ENCODE measurements around the gene SASH1. TPM values are rescaled to one million over a fixed set of nuclear protein-coding genes. Genes with fewer than 3 reads are reported as not detected.

SASH1 gene
- total RNA-seq (2021), result 29.7 and 33.2 TPM in 2 replicates
- long read RNA-seq, full-length matches to known transcripts, result 2 of 23 reads
- long read RNA-seq, partial matches to known transcripts, result 12 of 23 reads
- long read RNA-seq, other reads (novel, unspliced or antisense), result 9 of 23 reads

- Histone ChIP-seq H3K4me1 (ENCODE audit: insufficient read depth, low read length) (peaks cover 9% of the 10 kb centered on the region; the same call in 1 of the 2 replicates), H3K56ac (ENCODE audit: insufficient read length, low read depth, low read length) (peak within 1 kb of the TSS; percentile 95), H2BK120ac (ENCODE audit: low read depth, low read length, poor library complexity, severe bottlenecking) (peak within 1 kb of the TSS; percentile 94), H2BK12ac (ENCODE audit: insufficient read length, low read depth, low read length) (peak within 1 kb of the TSS; percentile 94), H3K27ac (ENCODE audit: insufficient read length, low read depth, low read length) (peak within 1 kb of the TSS; percentile 96), H3K27me3 (ENCODE audit: insufficient read depth, low read length) (no peaks in the 10 kb centered on the region), H4K5ac (ENCODE audit: insufficient read length, low read depth, low read length) (peak within 1 kb of the TSS; percentile 95), H3K9ac (ENCODE audit: extremely low read depth, insufficient read length, low read length) (peak within 1 kb of the TSS; percentile 94), H3K14ac (ENCODE audit: insufficient read depth, low read length) (peak within 1 kb of the TSS; percentile 98), H3K9me3 (ENCODE audit: control insufficient read depth, low read depth, low read length) (no peaks in the 10 kb centered on the region), H3K4ac (ENCODE audit: low read depth, low read length) (no peak within 1 kb of the TSS; the same call in 1 of the 2 replicates), H3K4me2 (ENCODE audit: insufficient read depth, insufficient read length, low read length) (peak within 1 kb of the TSS; percentile 83), H3K79me1 (ENCODE audit: insufficient read depth, low read depth, low read length, poor library complexity, severe bottlenecking) (no peaks in the 10 kb centered on the region), H3K79me2 (ENCODE audit: insufficient read depth, low read length) (peaks cover 3% of the 10 kb centered on the region; the same call in 1 of the 2 replicates), H3T11ph (ENCODE audit: low read length) (peak within 1 kb of the TSS; percentile 84), H2BK15ac (ENCODE audit: low read depth, low read length) (no peak within 1 kb of the TSS; the same call in 1 of the 2 replicates), H3K18ac (ENCODE audit: insufficient read length, low read depth, low read length) (peak within 1 kb of the TSS; percentile 99), H2AFZ (ENCODE audit: low read length) (peak within 1 kb of the TSS; percentile 66), H4K8ac (replicated peaks; ENCODE audit: insufficient read length, low read depth, low read length) (peak within 1 kb of the TSS; percentile 62), H3K23me2 (ENCODE audit: insufficient read length, low read depth, low read length, poor library complexity, severe bottlenecking) (peaks cover 14% of the 10 kb centered on the region), H4K91ac (ENCODE audit: insufficient read length, low read depth, low read length) (peak within 1 kb of the TSS; percentile 61), H3K23ac (ENCODE audit: insufficient read length, low read depth, low read length) (no peak within 1 kb of the TSS), H2BK5ac (ENCODE audit: insufficient read length, low read length) (peak within 1 kb of the TSS; percentile 96), H4K20me1 (ENCODE audit: control insufficient read depth, insufficient read depth, insufficient read length) (no peaks in the 10 kb centered on the region), H2BK20ac (ENCODE audit: low read depth, low read length, poor library complexity, severe bottlenecking) (no peak within 1 kb of the TSS), H2AK5ac (ENCODE audit: insufficient read length, low read length) (no peak within 1 kb of the TSS)
- Mint-ChIP-seq H3K36me3 (ENCODE audit: insufficient read depth in 1 of 3, low read depth in 3 of 3) (no peaks in the 10 kb centered on the region), H3K4me3 (peak within 1 kb of the TSS; percentile 88 to 94), H3K27ac (peak within 1 kb of the TSS; percentile 100), H3K9me3 (no peaks in the 10 kb centered on the region; a peak in 1 of 5 replicates), H3K4me1 (peaks cover 45 to 55% of the 10 kb centered on the region in 2 experiments), H3K27me3 (ENCODE audit: low read depth) (0 out of 2 replicates have a peak, but pooled peaks cover 1% of the 10 kb centered on the region)
- no CpG with 5 or more reads among the region's 67 CpGs for WGBS (ENCODE audit: extremely low coverage, insufficient read length, low lambda C conversion rate)
- TF ChIP-seq, protein P1, sequence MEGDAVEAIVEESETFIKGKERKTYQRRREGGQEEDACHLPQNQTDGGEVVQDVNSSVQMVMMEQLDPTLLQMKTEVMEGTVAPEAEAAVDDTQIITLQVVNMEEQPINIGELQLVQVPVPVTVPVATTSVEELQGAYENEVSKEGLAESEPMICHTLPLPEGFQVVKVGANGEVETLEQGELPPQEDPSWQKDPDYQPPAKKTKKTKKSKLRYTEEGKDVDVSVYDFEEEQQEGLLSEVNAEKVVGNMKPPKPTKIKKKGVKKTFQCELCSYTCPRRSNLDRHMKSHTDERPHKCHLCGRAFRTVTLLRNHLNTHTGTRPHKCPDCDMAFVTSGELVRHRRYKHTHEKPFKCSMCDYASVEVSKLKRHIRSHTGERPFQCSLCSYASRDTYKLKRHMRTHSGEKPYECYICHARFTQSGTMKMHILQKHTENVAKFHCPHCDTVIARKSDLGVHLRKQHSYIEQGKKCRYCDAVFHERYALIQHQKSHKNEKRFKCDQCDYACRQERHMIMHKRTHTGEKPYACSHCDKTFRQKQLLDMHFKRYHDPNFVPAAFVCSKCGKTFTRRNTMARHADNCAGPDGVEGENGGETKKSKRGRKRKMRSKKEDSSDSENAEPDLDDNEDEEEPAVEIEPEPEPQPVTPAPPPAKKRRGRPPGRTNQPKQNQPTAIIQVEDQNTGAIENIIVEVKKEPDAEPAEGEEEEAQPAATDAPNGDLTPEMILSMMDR (conservative IDR thresholded peaks at IDR 0.05), result no peak
- peak; percentile 92 for DNase-seq
Observed at GRCh38 chr6:148342350-148343046, at the start of gene SASH1. Gene SASH1 (plus strand): TSS chr6:148342838. CDS start chr6:148343068, 230 bp downstream.
